Ishikawa (cell line): ENCODE results near the gene NR5A1.

Source experiments
- CEBPB ChIP-seq: IDR thresholded peaks from 2 replicates; pipeline ENCODE4 v1.6.1; 2012
- CREB1 ChIP-seq: IDR thresholded peaks from 2 replicates; pipeline ENCODE4 v1.6.1; 2012; ENCODE audit warnings: low read depth
- EGR1 ChIP-seq: IDR thresholded peaks from 2 replicates; pipeline ENCODE4 v1.6.1; 2012
- EP300 ChIP-seq: IDR thresholded peaks from 2 replicates; pipeline ENCODE4 v1.6.1; 2012; ENCODE audit warnings: borderline replicate concordance
- FOXM1 ChIP-seq: IDR thresholded peaks from 2 replicates; pipeline ENCODE4 v1.6.1; 2012; ENCODE audit warnings: low read depth, borderline replicate concordance
- MAX ChIP-seq: IDR thresholded peaks from 2 replicates; pipeline ENCODE4 v1.6.1; 2012
- NFIC ChIP-seq: IDR thresholded peaks from 2 replicates; pipeline ENCODE4 v1.6.1; 2012
- RAD21 ChIP-seq: IDR thresholded peaks from 2 replicates; pipeline ENCODE4 v1.6.1; 2012; ENCODE audit warnings: low read depth
- REST ChIP-seq: IDR thresholded peaks from 2 replicates; pipeline ENCODE4 v1.6.1; 2012; ENCODE audit warnings: low read depth, mild to moderate bottlenecking
- TAF1 ChIP-seq: IDR thresholded peaks from 2 replicates; pipeline ENCODE4 v1.6.1; 2012; ENCODE audit warnings: low read depth, mild to moderate bottlenecking
- TCF12 ChIP-seq: IDR thresholded peaks from 2 replicates; pipeline ENCODE4 v1.6.1; 2012; ENCODE audit warnings: low read depth
- TEAD4 ChIP-seq: IDR thresholded peaks from 2 replicates; pipeline ENCODE4 v1.6.1; 2012
- USF1 ChIP-seq: IDR thresholded peaks from 2 replicates; pipeline ENCODE4 v1.6.1; 2012
- YY1 ChIP-seq: IDR thresholded peaks from 2 replicates; pipeline ENCODE4 v1.6.1; 2012; ENCODE audit warnings: low read depth
- ZBTB7A ChIP-seq: IDR thresholded peaks from 2 replicates; pipeline ENCODE4 v1.6.1; 2012; ENCODE audit warnings: low read depth

NR5A1 gene

GRCh38 chr9:124443625-124444024, 63.6 kb downstream of the NR5A1 start:
- TF ChIP-seq MAX (no peak), TCF12 (no peak), REST (no peak), FOXM1 (no peak), CEBPB (no peak), CREB1 (no peak), TEAD4 (no peak), RAD21 (no peak), USF1 (no peak), EGR1 (no peak), ZBTB7A (no peak), TAF1 (no peak), NFIC (no peak), EP300 (no peak), YY1 (no peak)

GRCh38 chr9:124442826-124443225, 64.4 kb downstream of the NR5A1 start:
- no peak for TF ChIP-seq ZBTB7A
- no peak for TF ChIP-seq USF1
- TF ChIP-seq TEAD4: no peak
- TF ChIP-seq FOXM1: no peak
- TF ChIP-seq MAX: no peak
- TF ChIP-seq RAD21: no peak
- TF ChIP-seq EGR1: no peak
- TF ChIP-seq TAF1: no peak
- no peak for TF ChIP-seq NFIC
- no peak for TF ChIP-seq TCF12
- no peak for TF ChIP-seq REST
- TF ChIP-seq EP300: no peak
- TF ChIP-seq YY1: no peak
- no peak for TF ChIP-seq CEBPB
- TF ChIP-seq CREB1: no peak

GRCh38 chr9:124442379-124442778, 64.8 kb downstream of the NR5A1 start:
- TF ChIP-seq REST: no peak

GRCh38 chr9:124441291-124441690, 65.9 kb downstream of the NR5A1 start:
- TF ChIP-seq NFIC (no peak), REST (no peak), YY1 (no peak), RAD21 (no peak), ZBTB7A (no peak), CEBPB (no peak), TEAD4 (no peak), EP300 (no peak), FOXM1 (no peak), TCF12 (no peak), CREB1 (no peak), EGR1 (no peak), USF1 (no peak), TAF1 (no peak), MAX (no peak)
